B cell (primary cell): ENCODE data around the gene MOXD1. TPM values are rescaled to one million over a fixed set of nuclear protein-coding genes. Genes with fewer than 3 reads are reported as not detected.

Experiments used
- ATAC-seq: fragments of 200-7000 bp; cut with Tn5 transposase; one replicate; pipeline ENCODE4 v1.10.0; 2021; ENCODE audit warnings: low read depth, mild to moderate bottlenecking, moderate number of reproducible peaks, moderate library complexity
- CTCF ChIA-PET: fragments of 350-600 bp; sonication (Branson Sonifier 250); formaldehyde crosslinking; loops from one replicate; lab custom pipeline; 2021; ENCODE audit warnings: antibody characterized with exemption, inconsistent platforms; lab: Charles Lee
- POLR2A ChIA-PET: fragments of 350-600 bp; sonication (Branson Sonifier 250); formaldehyde crosslinking; loops from one replicate; lab custom pipeline; 2021; ENCODE audit warnings: antibody characterized with exemption; lab: Charles Lee
- DNase-seq: peaks from one replicate; pipeline ENCODE4 v3.0.0; 2013
- H2AFZ ChIP-seq: 2 replicates; pipeline ENCODE4 v1.6.1; 2012; ENCODE audit warnings: mild to moderate bottlenecking, low read depth, low read length; ENCODE audit not compliant: insufficient read depth, poor library complexity, severe bottlenecking
- H3K27ac ChIP-seq, 2 donors: 1 replicate in 1 of 2; 2 replicates in 1 of 2; pipeline ENCODE4 v1.5.1; 2012 to 2013; ENCODE audit warnings: low read length in 2 of 2, mild to moderate bottlenecking in 2 of 2, moderate library complexity in 1 of 2
- H3K27me3 ChIP-seq, 4 experiments: fragments of 200-600 bp in 1 of 4; sonication (generic) in 1 of 4; replicated peaks in 1 of 4; 1 replicate in 2 of 4; 2 replicates in 2 of 4; pipeline versions ENCODE4 v1.6.1 to v1.7.0; 2013 to 2016; ENCODE audit warnings: low read length in 3 of 4, mild to moderate bottlenecking in 2 of 4, mixed read lengths in 1 of 4, moderate library complexity in 1 of 4; ENCODE audit not compliant: insufficient read depth in 4 of 4, control insufficient read depth in 3 of 4; ENCODE audit errors: control extremely low read depth in 1 of 4
- H3K36me3 ChIP-seq, 2 experiments: replicated peaks in 1 of 2; 1 replicate in 1 of 2; 2 replicates in 1 of 2; pipeline versions ENCODE4 v1.6.1 to v1.7.1; 2013; ENCODE audit warnings: low read length in 1 of 2; ENCODE audit not compliant: insufficient read depth in 2 of 2, control insufficient read depth in 1 of 2; ENCODE audit errors: control extremely low read depth in 1 of 2, extremely low read depth in 1 of 2
- H3K4me1 ChIP-seq, 2 donors: fragments of 200-600 bp in 1 of 2; sonication (generic) in 1 of 2; 1 replicate in 1 of 2; 2 replicates in 1 of 2; pipeline versions ENCODE4 v1.5.1 to v1.6.1; 2013 to 2017; ENCODE audit warnings: low read length in 2 of 2; ENCODE audit not compliant: control insufficient read depth in 2 of 2, insufficient read depth in 2 of 2
- H3K4me2 ChIP-seq: replicated peaks from 2 replicates; pipeline ENCODE3; 2012; ENCODE audit warnings: mild to moderate bottlenecking, low read depth, low read length; ENCODE audit not compliant: poor library complexity, severe bottlenecking
- H3K4me3 ChIP-seq, 5 experiments: fragments of 200-600 bp in 1 of 5; sonication (generic) in 1 of 5; 1 replicate in 3 of 5; 2 replicates in 2 of 5; pipeline versions ENCODE4 v1.5.1 to v1.7.0; 2011 to 2016; ENCODE audit warnings: low read length in 4 of 5, mild to moderate bottlenecking in 4 of 5, low read depth in 2 of 5, control low read depth in 1 of 5, moderate library complexity in 1 of 5; ENCODE audit not compliant: insufficient read depth in 1 of 5; ENCODE audit errors: control extremely low read depth in 1 of 5, extremely low read depth in 1 of 5
- H3K79me2 ChIP-seq: fragments of 200-600 bp; sonication (generic); one replicate; pipeline ENCODE4 v1.6.0; 2016; ENCODE audit warnings: low read length; ENCODE audit not compliant: control insufficient read depth, insufficient read depth
- H3K9ac ChIP-seq: fragments of 200-600 bp; sonication (generic); 2 replicates; pipeline ENCODE4 v1.6.1; 2017; ENCODE audit warnings: mild to moderate bottlenecking, low read length, moderate library complexity
- H3K9me3 ChIP-seq, 3 donors: one replicate each; pipeline versions ENCODE4 v1.6.1 to v1.7.1; 2013; ENCODE audit warnings: low read length in 2 of 3; ENCODE audit not compliant: control insufficient read depth in 2 of 3, insufficient read depth in 1 of 3; ENCODE audit errors: control extremely low read depth in 1 of 3
- H4K20me1 ChIP-seq: 2 replicates; pipeline ENCODE4 v1.6.0; 2012; ENCODE audit warnings: mild to moderate bottlenecking, low read length; ENCODE audit not compliant: insufficient read depth, control insufficient read depth, poor library complexity, severe bottlenecking
- H3K27ac Mint-ChIP-seq: one replicate; pipeline ENCODE4 v1.8.0; 2021; ENCODE audit warnings: mixed read lengths
- H3K27me3 Mint-ChIP-seq: one replicate; pipeline ENCODE4 v1.8.0; 2021; ENCODE audit warnings: mixed read lengths
- H3K4me1 Mint-ChIP-seq: one replicate; pipeline ENCODE4 v1.8.0; 2021; ENCODE audit warnings: mixed read lengths
- H3K4me3 Mint-ChIP-seq: one replicate; pipeline ENCODE4 v1.8.0; 2021; ENCODE audit warnings: mixed read lengths
- H3K9me3 Mint-ChIP-seq: one replicate; pipeline ENCODE4 v1.8.0; 2022; ENCODE audit warnings: mixed read lengths; ENCODE audit not compliant: insufficient read depth
- EZH2 ChIP-seq: IDR thresholded peaks from 2 replicates; pipeline ENCODE4 v1.6.1; 2012; ENCODE audit warnings: borderline replicate concordance, low read depth, mild to moderate bottlenecking, moderate library complexity, low read length; ENCODE audit not compliant: insufficient read depth, poor library complexity, severe bottlenecking
- WGBS: methylation state at CpG from one replicate; pipeline ENCODE4 v1.1.5; 2013; ENCODE audit warnings: missing lambda C conversion rate; ENCODE audit not compliant: insufficient coverage; 5-methylcytosine and 5-hydroxymethylcytosine counted together
- intact Hi-C: fragments of 100-400 bp; cut with micrococcal nuclease; formaldehyde crosslinking; loops from one replicate; pipeline ENCODE4 v1.10.0; 2022
- polyA plus RNA-seq: library from polyadenylated mRNA; depleted of rRNA; stranded (reverse); fragments of >200 nt; gene quantifications from 2 replicates; pipeline ENCODE4 v1.2.3, GENCODE V29; 2012
- total RNA-seq, 2 donors: library from RNA; stranded (reverse); fragments of 120-200 nt in 1 of 2; gene quantifications; 1 replicate in 1 of 2; 2 replicates in 1 of 2; pipeline versions ENCODE4 v1.2.3 to v1.2.4, GENCODE V29; 2013 to 2022
- TF ChIP-seq, protein P1 (sequence below): fragments of 200-600 bp; IDR thresholded peaks from one replicate; pipeline ENCODE4 v1.8.0; 2022; ENCODE audit warnings: antibody characterized with exemption, mild to moderate bottlenecking

The MOXD1 gene
- total and polyA plus RNA-seq, 2 donors (not counting 1 experiment from before 2014, with no cell fraction given): 1.5 to 7.0 TPM

DNA sequence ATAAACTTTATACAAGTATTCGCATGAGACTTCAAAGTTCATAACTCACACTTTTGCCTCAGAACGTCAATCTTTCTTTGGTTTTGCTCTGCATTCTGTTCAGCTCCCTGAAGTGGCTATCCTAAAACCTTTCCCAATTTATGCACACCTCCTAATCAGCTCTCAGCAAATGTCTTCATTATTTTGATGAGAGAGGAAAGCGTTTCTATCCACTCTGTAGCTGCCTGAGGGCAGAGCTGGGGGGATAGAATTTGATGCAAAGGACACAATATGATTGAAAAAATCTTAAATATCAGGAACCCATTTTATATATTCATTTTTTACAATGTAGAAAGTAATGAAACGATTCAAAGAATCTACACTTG is 66.8 kb downstream of the MOXD1 start:
- DNase-seq: no peak
- POLR2A ChIA-PET: no interaction called here
- no peaks in the 10 kb centered on the region for H4K20me1 ChIP-seq
- no peak overlapping the region for H3K27ac ChIP-seq
- Mint-ChIP-seq H3K4me1 (peaks cover 5% of the 10 kb centered on the region), H3K27ac (no peak overlapping the region), H3K27me3 (peaks cover 5% of the 10 kb centered on the region), H3K9me3 (no peaks in the 10 kb centered on the region), H3K4me3 (no peak overlapping the region)
- H3K4me3 ChIP-seq: no peak overlapping the region
- TF ChIP-seq, protein P1, sequence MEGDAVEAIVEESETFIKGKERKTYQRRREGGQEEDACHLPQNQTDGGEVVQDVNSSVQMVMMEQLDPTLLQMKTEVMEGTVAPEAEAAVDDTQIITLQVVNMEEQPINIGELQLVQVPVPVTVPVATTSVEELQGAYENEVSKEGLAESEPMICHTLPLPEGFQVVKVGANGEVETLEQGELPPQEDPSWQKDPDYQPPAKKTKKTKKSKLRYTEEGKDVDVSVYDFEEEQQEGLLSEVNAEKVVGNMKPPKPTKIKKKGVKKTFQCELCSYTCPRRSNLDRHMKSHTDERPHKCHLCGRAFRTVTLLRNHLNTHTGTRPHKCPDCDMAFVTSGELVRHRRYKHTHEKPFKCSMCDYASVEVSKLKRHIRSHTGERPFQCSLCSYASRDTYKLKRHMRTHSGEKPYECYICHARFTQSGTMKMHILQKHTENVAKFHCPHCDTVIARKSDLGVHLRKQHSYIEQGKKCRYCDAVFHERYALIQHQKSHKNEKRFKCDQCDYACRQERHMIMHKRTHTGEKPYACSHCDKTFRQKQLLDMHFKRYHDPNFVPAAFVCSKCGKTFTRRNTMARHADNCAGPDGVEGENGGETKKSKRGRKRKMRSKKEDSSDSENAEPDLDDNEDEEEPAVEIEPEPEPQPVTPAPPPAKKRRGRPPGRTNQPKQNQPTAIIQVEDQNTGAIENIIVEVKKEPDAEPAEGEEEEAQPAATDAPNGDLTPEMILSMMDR: no peak
- TF ChIP-seq EZH2: no peak
- CTCF ChIA-PET: interaction anchor here (1.0 to 2.8 kb wide), 3 partner anchors 21 to 58 kb away, joined by 3 to 14 read pairs (median 3); no protein-coding TSS in a partner anchor
- no peak overlapping the region for H2AFZ ChIP-seq
- ATAC-seq: no peak
- no peaks in the 10 kb centered on the region for H3K4me1 ChIP-seq
- 100% methylated on average over 1 of the region's 4 CpGs for WGBS
- H3K9me3 ChIP-seq: no peaks in the 10 kb centered on the region
- no peak overlapping the region for H3K4me2 ChIP-seq
- H3K36me3 ChIP-seq: no peaks in the 10 kb centered on the region
- H3K27me3 ChIP-seq: no peaks in the 10 kb centered on the region
- intact Hi-C loops: no loop called here
- H3K79me2 ChIP-seq: no peaks in the 10 kb centered on the region
- H3K9ac ChIP-seq: no peak overlapping the region

DNA sequence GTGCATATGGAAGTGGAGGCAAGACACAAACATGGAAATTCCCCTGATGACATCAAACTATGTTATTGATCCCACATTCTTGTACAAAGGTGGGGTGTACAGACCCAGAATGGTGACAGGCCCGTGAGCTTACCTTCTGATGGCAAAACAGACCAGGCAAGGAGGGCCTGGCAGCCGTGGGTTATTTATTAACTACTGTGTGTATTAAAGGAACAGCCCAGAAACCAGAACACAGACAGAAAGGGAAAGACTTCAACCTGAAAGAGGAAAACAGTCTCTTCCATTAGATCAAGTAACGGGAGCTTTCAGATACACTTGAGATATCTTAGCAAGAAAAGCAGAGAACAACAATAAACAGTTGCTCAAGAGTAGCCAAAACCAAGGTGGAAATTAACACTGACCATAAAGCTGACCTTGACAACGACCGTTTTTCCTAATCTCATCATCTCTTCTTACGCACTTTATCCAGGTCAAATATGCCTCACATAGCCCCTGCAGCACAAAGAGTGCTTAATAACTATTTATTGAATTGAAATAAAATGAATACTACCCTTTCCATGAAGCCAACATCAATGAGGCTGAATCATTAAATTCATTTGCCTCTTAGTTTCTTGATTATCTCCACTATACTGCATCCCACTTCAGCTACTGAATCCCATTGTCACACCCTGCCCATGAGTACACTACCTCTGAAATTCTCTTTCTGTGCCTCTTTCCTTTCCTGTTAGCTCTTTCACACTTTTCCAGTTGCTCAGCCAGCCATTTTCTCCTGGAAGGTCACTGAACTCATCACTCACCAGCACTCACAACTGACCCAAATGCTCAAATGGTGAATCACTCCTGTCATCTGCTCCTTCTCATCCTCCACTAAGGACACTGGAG is 67.4 kb downstream of the MOXD1 start:
- Histone ChIP-seq H3K79me2 (no peaks in the 10 kb centered on the region), H3K9me3 (no peaks in the 10 kb centered on the region), H2AFZ (no peak overlapping the region), H3K27ac (no peak overlapping the region), H3K36me3 (no peaks in the 10 kb centered on the region), H4K20me1 (no peaks in the 10 kb centered on the region), H3K4me3 (no peak overlapping the region), H3K4me2 (no peak overlapping the region), H3K4me1 (no peaks in the 10 kb centered on the region), H3K27me3 (no peaks in the 10 kb centered on the region), H3K9ac (no peak overlapping the region)
- intact Hi-C loops: no loop called here
- CTCF ChIA-PET: interaction anchor here (1.0 to 2.8 kb wide), 3 partner anchors 22 to 59 kb away, joined by 3 to 14 read pairs (median 3); no protein-coding TSS in a partner anchor
- DNase-seq: no peak
- Mint-ChIP-seq H3K9me3 (peaks cover 3% of the 10 kb centered on the region), H3K27me3 (peaks cover 5% of the 10 kb centered on the region), H3K4me1 (peaks cover 5% of the 10 kb centered on the region), H3K27ac (no peak overlapping the region), H3K4me3 (no peak overlapping the region)
- 85% methylated on average over 2 of the region's 6 CpGs for WGBS
- no peak for ATAC-seq
- TF ChIP-seq, protein P1: no peak
- TF ChIP-seq EZH2: no peak
- POLR2A ChIA-PET: no interaction called here
